HepG2 (cell line): ENCODE results near the gene ZNF687. TPM values are rescaled to one million over a fixed set of nuclear protein-coding genes. Genes with fewer than 3 reads are reported as not detected.

Experiments
- ATF5 ChIP-seq: sonication (generic); formaldehyde crosslinking; IDR thresholded peaks from 2 replicates; pipeline ENCODE4 v1.4.0; 2020; ENCODE audit warnings: mild to moderate bottlenecking, low read depth, missing genetic modification reagents
- ATF7 ChIP-seq, 2 experiments: fragments of 450-650 bp in 1 of 2; sonication (generic) in 1 of 2; formaldehyde crosslinking in 1 of 2; IDR thresholded peaks; 2 replicates each; pipeline versions ENCODE4 v1.4.0 to v1.6.1; 2016 to 2020; ENCODE audit warnings: antibody characterized with exemption in 1 of 2, mild to moderate bottlenecking in 1 of 2, missing genetic modification reagents in 1 of 2
- CHD4 ChIP-seq: fragments of 200-600 bp; sonication (generic); IDR thresholded peaks from 2 replicates; pipeline ENCODE4 v1.7.0; 2017; ENCODE audit warnings: mild to moderate bottlenecking, low read length, borderline replicate concordance
- DPF2 ChIP-seq: sonication (generic); formaldehyde crosslinking; IDR thresholded peaks from 2 replicates; pipeline ENCODE4 v1.4.0; 2020; ENCODE audit warnings: mild to moderate bottlenecking, low read depth, missing genetic modification reagents, borderline replicate concordance
- ELF3 ChIP-seq: IDR thresholded peaks from 2 replicates; pipeline ENCODE4 v1.6.1; 2016; ENCODE audit warnings: missing genetic modification reagents, missing compliant biosample characterization
- FLYWCH1 ChIP-seq: sonication (generic); formaldehyde crosslinking; IDR thresholded peaks from 2 replicates; pipeline ENCODE4 v1.8.1; 2023; ENCODE audit warnings: mild to moderate bottlenecking, missing genetic modification reagents
- FOXP4 ChIP-seq: sonication (generic); formaldehyde crosslinking; IDR thresholded peaks from 2 replicates; pipeline ENCODE4 v1.4.0; 2020; ENCODE audit warnings: missing genetic modification reagents
- HOMEZ ChIP-seq: IDR thresholded peaks from 2 replicates; pipeline ENCODE4 v1.6.1; 2016; ENCODE audit warnings: low read depth
- KDM5A ChIP-seq: fragments of 200-600 bp; sonication (generic); IDR thresholded peaks from 2 replicates; pipeline ENCODE4 v1.7.0; 2018; ENCODE audit warnings: antibody characterized with exemption, mild to moderate bottlenecking, low read length, borderline replicate concordance
- RBFOX2 ChIP-seq: fragments of 200-400 bp; formaldehyde crosslinking; IDR thresholded peaks from 2 replicates; pipeline ENCODE4 v1.6.1; 2017; ENCODE audit warnings: low read depth, mild to moderate bottlenecking, low read length
- RNF219 ChIP-seq: sonication (generic); formaldehyde crosslinking; IDR thresholded peaks from 2 replicates; pipeline ENCODE4 v1.5.0; 2020; ENCODE audit warnings: mild to moderate bottlenecking, missing genetic modification reagents
- SMAD3 ChIP-seq: sonication (generic); formaldehyde crosslinking; IDR thresholded peaks from 2 replicates; pipeline ENCODE4 v1.4.0; 2020; ENCODE audit warnings: missing genetic modification reagents
- TAF15 ChIP-seq: fragments of 200-400 bp; formaldehyde crosslinking; IDR thresholded peaks from one replicate; pipeline ENCODE4 v1.6.1; 2018; ENCODE audit warnings: mild to moderate bottlenecking, low read depth, low read length; ENCODE audit not compliant: poor library complexity, severe bottlenecking
- ZBTB34 ChIP-seq: sonication (generic); formaldehyde crosslinking; IDR thresholded peaks from 2 replicates; pipeline ENCODE4 v1.8.0; 2022; ENCODE audit warnings: mild to moderate bottlenecking, missing genetic modification reagents
- ZNF569 ChIP-seq: sonication (generic); formaldehyde crosslinking; IDR thresholded peaks from 2 replicates; pipeline ENCODE4 v1.5.0; 2020; ENCODE audit warnings: mild to moderate bottlenecking, missing genetic modification reagents, moderate library complexity, borderline replicate concordance
- ZNF670 ChIP-seq: sonication (generic); formaldehyde crosslinking; IDR thresholded peaks from 2 replicates; pipeline ENCODE4 v1.8.0; 2022; ENCODE audit warnings: mild to moderate bottlenecking, missing genetic modification reagents, borderline replicate concordance
- ZNF703 ChIP-seq: sonication (generic); formaldehyde crosslinking; IDR thresholded peaks from 2 replicates; pipeline ENCODE4 v1.5.1; 2020; ENCODE audit warnings: missing genetic modification reagents, mild to moderate bottlenecking, moderate library complexity, borderline replicate concordance
- ZNF709 ChIP-seq: sonication (generic); formaldehyde crosslinking; IDR thresholded peaks from 2 replicates; pipeline ENCODE4 v1.5.0; 2020; ENCODE audit warnings: mild to moderate bottlenecking, missing genetic modification reagents
- ZSCAN12 ChIP-seq: sonication (generic); formaldehyde crosslinking; IDR thresholded peaks from 2 replicates; pipeline ENCODE4 v1.9.0; 2021; ENCODE audit warnings: mild to moderate bottlenecking, missing genetic modification reagents
- ZSCAN9 ChIP-seq: IDR thresholded peaks from 2 replicates; pipeline ENCODE4 v1.6.1; 2016; ENCODE audit warnings: borderline replicate concordance
- polyA plus RNA-seq, 8 experiments: library from polyadenylated mRNA; depleted of rRNA in 3 of 8; stranded (reverse) in 7 of 8; unstranded in 1 of 8; fragments of >200 nt; fragmentation: Illumina TruSeq in 4 of 8; extraction: Trizol in 4 of 8; gene quantifications; 2 replicates each; pipeline versions ENCODE4 v1.2.1 to v1.2.3, GENCODE V29; 2011 to 2016; ENCODE audit warnings: low read depth in 4 of 8, missing spikeins in 1 of 8, mixed read lengths in 1 of 8; ENCODE audit not compliant: insufficient read depth in 1 of 8
- total RNA-seq, 5 experiments: library from RNA; depleted of rRNA; stranded (reverse); fragments of >200 nt; fragmentation: Illumina TruSeq; extraction: Trizol; gene quantifications; 2 replicates each; pipeline ENCODE4 v1.2.3, GENCODE V29; 2016; ENCODE audit warnings: low read depth in 1 of 5

ZNF687 gene
- total and polyA plus RNA-seq, 2 of the 13 experiments (the other 11 are each of a cell fraction or from before 2014, with no cell fraction given), result 14.1 to 16.5 TPM

DNA sequence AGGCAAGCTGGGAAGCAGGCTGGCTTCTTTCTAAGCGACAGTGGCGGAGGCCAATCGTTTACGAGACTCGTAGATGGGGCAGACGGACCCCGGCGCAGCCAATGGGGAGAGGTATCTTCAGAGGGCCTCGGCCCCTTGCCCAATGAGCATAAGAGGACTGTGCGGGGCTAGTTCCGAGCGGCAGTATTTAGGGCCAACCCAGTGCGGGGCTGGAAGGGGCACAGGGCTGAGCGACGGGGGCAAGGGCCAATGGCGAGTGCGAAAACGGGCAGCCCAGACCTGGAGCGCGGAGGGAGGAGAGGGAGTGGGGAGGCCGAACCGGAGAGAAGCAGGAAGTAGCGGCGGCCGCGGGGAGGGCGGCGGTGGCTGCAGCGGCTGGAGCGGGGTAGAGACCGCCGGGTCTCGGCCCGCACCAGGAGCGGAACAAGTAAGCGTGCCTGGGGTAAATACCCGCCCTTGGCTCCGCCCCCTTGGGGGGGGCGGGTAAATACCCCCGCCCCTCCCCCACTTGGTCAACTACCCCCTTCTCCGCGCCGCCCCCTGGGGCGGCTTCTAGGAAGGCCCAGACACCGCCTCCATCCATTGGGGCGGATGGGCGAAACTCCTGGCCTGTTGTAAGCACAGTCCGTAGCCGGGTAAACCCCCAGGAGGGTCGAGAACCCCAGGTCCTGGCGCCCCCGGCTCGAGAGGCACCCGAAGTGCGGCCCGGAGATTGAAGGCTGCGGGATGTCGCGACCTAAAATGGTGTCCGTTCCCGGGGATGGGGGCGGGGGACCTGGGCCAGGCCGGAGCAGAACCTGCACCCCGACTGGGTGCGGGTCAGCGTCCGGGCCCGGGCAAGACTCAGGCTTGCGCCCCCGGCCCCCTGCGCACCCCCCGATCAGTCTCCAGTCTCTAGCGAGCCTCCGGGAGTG is at the start of gene ZNF687 (continued):
- peak; percentile 92 for TF ChIP-seq ELF3
- TF ChIP-seq SMAD3 (CRISPR knock-in tag), result no peak
- TF ChIP-seq TAF15, result peak; percentile 17
- peak; percentile 88 for TF ChIP-seq RBFOX2
- TF ChIP-seq ZSCAN12 (CRISPR knock-in tag), result no peak
- no peak for TF ChIP-seq CHD4
- TF ChIP-seq ZNF709 (CRISPR knock-in tag), result no peak
- TF ChIP-seq ZNF670 (CRISPR knock-in tag), result no peak; the same call in 1 of the 2 replicates
- TF ChIP-seq ATF7 (IDR thresholded peaks at IDR 0.05), result no peak
- TF ChIP-seq ATF7 (CRISPR knock-in tag; IDR thresholded peaks at IDR 0.05), result no peak
- TF ChIP-seq FLYWCH1, result no peak
- no peak for TF ChIP-seq ATF5
- TF ChIP-seq DPF2 (CRISPR knock-in tag), result no peak
- TF ChIP-seq RNF219, result no peak
- no peak for TF ChIP-seq KDM5A
- 0 out of 2 replicates have a peak, but pooled peaks have one; percentile 9 for TF ChIP-seq ZBTB34
- peak; percentile 39; the same call in 1 of the 2 replicates for TF ChIP-seq FOXP4 (CRISPR knock-in tag)
- TF ChIP-seq HOMEZ, result peak; percentile 20; the same call in 1 of the 2 replicates
- TF ChIP-seq ZNF569, result no peak
- TF ChIP-seq ZSCAN9 (CRISPR knock-in tag), result peak; percentile 37; the same call in 1 of the 2 replicates
- TF ChIP-seq ZNF703 (CRISPR knock-in tag), result no peak
